MM.1S (cell line): Measurements from ENCODE around the gene KLHL8.

ENCODE experiments used
- CTCF ChIP-seq: fragments of 300-600 bp; sonication (generic); IDR thresholded peaks from 2 replicates; pipeline ENCODE4 v1.5.1; 2016; ENCODE audit warnings: antibody characterized with exemption, low read length, mixed read lengths
- EZH2 ChIP-seq: fragments of 300-600 bp; sonication (generic); optimal IDR thresholded peaks from 2 replicates; pipeline ENCODE3; 2017; ENCODE audit warnings: low read depth, mild to moderate bottlenecking, antibody characterized with exemption, low read length, mixed read lengths
- EZH2phosphoT487 ChIP-seq: fragments of 300-600 bp; sonication (generic); IDR thresholded peaks from 2 replicates; pipeline ENCODE4 v1.6.1; 2018; ENCODE audit warnings: antibody characterized with exemption, low read length

- no peak for TF ChIP-seq EZH2
- no peak for TF ChIP-seq CTCF
- TF ChIP-seq EZH2phosphoT487, result no peak
Observed at GRCh38 chr4:87112063-87112462, 108.4 kb downstream of the KLHL8 start.
